ENCODE data around the gene ITGAL.
"Not testable (repeated sequence)": the region's sequence is repeated elsewhere in the genome, so short reads cannot be mapped to it uniquely, and the experiment has no call there.

The ITGAL gene

GRCh38 chr16:30491744-30492308, 19.3 kb downstream of the ITGAL start:
- DNase-seq (ENCODE audit: low read depth), result peak; percentile 16

- no peak for DNase-seq (ENCODE audit: low read depth)
Measured at GRCh38 chr16:30493941-30494488, 21.5 kb downstream of the ITGAL start.

- no peak for DNase-seq (ENCODE audit: low read depth)
Measured at GRCh38 chr16:30494709-30495108, 22.2 kb downstream of the ITGAL start.

DNA sequence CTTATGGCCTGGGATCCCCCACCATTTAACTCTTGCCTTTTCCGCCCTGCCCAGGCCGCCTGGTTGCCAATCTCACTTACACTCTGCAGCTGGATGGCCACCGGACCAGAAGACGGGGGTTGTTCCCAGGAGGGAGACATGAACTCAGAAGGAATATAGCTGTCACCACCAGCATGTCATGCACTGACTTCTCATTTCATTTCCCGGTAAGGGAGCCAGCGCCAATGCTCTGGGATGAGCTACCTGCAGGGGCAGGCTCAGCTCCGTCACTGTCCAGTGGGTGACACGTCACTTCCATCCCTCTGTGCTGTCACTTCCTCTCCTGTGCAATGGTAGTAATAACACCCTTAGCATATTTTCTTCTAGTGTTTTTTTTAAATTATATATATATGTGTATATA, 26.7 kb downstream of the ITGAL start:
- DNase-seq (ENCODE audit: low read depth), result no peak

DNA sequence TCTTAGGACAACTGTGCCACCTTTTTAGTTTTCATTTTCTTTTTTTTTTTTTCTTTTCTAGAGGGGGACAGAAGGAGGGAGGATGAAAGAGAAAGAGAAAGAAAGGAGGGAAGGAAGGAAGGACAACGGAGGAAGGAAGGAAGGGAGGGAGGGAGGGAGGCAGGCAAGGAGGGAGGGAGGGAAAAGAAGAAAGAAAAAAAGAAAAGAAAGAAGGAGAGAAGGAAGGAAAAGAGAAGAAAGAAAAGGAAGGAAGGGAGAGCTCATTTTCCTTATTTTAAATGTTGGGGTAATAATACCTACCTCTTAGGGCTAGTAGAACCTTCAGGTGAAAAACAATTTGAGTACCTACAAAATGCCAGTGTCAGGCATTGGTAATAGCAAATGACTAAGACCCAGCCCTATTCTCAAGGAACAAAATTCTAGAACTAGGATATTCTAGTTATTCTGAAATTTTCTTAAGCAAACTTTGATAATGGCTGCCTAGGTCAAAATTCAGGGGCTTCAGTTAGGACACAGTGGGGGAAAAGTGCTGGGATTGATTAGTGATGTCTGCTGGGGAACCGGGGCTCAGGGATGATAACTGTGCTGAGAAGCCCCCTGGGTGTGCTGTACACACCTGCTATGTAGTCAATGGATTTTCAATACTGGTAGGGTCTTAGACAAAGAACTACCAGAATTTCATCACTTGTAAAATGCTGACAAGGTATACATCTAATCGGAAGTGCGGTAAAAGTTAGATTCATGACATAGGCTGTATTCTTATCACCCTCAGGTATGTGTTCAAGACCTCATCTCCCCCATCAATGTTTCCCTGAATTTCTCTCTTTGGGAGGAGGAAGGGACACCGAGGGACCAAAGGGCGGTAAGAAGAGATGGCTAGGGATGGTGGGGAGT, 31.1 kb downstream of the ITGAL start:
- no peak for DNase-seq (ENCODE audit: low read depth)

- DNase-seq (ENCODE audit: low read depth), result no peak
Measured at GRCh38 chr16:30509081-30509765, 36.7 kb downstream of the ITGAL start.

- no peak for DNase-seq (ENCODE audit: low read depth)
Measured at GRCh38 chr16:30510376-30510938, 37.9 kb downstream of the ITGAL start.

- DNase-seq (ENCODE audit: low read depth), result no peak
Measured at GRCh38 chr16:30511509-30511908, 39.0 kb downstream of the ITGAL start.

DNA sequence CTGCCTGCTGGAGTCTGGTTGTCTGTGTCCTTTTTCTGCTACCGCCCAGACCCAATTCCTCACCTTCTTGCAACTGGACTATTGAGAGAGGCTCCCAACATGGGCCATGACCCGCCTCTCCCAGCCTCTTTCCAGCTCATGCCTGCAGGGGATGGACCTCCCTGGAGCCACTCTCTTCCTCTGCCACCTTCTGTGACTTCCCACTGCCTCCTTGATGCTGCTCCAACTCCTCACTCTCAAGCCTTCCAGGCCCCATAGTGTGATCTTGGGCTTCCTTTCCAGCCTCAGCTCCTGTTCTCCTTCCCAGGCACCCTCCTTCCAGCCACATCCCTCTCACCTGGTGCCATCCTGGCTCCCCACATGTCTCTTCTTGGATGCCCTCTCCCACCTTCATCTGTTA, 42.7 kb downstream of the ITGAL start:
- DNase-seq (ENCODE audit: low read depth), result no peak

DNA sequence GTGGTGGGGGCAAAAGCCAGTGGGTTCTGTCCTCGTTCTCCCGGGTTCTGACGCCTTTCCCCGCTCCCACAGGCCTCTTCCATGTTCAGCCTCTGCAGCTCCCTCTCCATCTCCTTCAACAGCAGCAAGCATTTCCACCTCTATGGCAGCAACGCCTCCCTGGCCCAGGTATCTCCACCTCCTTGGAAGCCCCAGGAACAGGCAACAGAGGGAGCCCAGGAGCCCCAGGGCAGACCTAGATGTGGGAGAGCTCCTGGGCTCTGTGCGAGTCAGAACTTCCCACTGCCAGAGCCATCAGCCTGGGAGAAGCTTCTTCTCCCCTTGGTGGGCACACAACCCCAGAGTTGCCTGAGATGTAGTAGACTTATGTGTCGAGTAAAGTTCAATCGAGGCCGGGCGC, 46.0 kb downstream of the ITGAL start:
- no peak for DNase-seq (ENCODE audit: low read depth)

GRCh38 chr16:30519120-30520049, 46.8 kb downstream of the ITGAL start:
- no peak for DNase-seq (ENCODE audit: low read depth)

DNA sequence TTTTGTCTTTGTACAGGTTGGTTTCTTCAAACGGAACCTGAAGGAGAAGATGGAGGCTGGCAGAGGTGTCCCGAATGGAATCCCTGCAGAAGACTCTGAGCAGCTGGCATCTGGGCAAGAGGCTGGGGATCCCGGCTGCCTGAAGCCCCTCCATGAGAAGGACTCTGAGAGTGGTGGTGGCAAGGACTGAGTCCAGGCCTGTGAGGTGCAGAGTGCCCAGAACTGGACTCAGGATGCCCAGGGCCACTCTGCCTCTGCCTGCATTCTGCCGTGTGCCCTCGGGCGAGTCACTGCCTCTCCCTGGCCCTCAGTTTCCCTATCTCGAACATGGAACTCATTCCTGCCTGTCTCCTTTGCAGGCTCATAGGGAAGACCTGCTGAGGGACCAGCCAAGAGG, 48.9 kb downstream of the ITGAL start:
- no peak for DNase-seq (ENCODE audit: low read depth)

DNA sequence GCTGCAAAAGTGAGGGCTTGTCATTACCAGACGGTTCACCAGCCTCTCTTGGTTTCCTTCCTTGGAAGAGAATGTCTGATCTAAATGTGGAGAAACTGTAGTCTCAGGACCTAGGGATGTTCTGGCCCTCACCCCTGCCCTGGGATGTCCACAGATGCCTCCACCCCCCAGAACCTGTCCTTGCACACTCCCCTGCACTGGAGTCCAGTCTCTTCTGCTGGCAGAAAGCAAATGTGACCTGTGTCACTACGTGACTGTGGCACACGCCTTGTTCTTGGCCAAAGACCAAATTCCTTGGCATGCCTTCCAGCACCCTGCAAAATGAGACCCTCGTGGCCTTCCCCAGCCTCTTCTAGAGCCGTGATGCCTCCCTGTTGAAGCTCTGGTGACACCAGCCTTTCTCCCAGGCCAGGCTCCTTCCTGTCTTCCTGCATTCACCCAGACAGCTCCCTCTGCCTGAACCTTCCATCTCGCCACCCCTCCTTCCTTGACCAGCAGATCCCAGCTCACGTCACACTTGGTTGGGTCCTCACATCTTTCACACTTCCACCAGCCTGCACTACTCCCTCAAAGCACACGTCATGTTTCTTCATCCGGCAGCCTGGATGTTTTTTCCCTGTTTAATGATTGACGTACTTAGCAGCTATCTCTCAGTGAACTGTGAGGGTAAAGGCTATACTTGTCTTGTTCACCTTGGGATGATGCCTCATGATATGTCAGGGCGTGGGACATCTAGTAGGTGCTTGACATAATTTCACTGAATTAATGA, 49.5 kb downstream of the ITGAL start:
- DNase-seq (ENCODE audit: low read depth), result no peak

GRCh38 chr16:30522702-30523463, 50.3 kb downstream of the ITGAL start:
- DNase-seq (ENCODE audit: low read depth), result not testable (repeated sequence)

DNA sequence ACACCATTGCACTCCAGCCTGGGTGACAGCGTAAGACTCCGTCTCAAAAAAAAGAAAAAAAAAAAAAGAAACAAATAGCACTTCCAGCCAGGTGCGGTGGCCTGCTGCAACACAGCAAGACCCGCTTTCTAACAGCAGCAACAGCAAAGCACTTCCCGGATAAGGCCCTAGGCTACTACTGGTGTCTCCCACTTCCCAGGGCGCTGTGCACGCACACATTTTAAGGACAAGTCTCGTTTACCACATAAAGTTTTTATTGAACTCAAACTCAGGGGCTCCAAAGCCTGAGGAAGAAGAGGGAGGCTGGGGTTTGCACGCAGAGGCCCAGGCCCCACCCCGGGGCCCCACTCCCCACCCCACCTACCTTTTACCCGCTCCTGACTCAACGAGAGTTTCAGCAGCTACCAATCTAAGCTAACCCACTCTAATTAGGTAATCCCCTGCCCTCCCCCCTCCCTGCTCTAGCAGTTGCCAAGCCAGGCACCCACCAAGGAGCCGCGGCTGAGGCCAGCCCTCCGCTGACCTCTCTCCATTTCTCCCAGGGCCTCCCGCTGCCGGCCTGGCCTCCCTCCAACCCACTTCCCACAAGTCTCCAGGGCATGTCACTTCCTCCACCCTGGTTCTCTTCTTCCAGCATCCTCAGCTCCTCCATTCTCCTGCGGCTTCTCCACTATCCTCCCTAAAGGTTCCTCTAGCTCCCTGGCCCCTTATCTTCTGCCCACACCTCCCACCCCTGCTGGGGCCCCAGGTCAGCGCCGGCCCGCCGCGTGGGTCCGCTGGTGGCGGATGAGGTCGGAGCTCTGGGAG, 51.4 kb downstream of the ITGAL start:
- no peak for DNase-seq (ENCODE audit: low read depth)

DNA sequence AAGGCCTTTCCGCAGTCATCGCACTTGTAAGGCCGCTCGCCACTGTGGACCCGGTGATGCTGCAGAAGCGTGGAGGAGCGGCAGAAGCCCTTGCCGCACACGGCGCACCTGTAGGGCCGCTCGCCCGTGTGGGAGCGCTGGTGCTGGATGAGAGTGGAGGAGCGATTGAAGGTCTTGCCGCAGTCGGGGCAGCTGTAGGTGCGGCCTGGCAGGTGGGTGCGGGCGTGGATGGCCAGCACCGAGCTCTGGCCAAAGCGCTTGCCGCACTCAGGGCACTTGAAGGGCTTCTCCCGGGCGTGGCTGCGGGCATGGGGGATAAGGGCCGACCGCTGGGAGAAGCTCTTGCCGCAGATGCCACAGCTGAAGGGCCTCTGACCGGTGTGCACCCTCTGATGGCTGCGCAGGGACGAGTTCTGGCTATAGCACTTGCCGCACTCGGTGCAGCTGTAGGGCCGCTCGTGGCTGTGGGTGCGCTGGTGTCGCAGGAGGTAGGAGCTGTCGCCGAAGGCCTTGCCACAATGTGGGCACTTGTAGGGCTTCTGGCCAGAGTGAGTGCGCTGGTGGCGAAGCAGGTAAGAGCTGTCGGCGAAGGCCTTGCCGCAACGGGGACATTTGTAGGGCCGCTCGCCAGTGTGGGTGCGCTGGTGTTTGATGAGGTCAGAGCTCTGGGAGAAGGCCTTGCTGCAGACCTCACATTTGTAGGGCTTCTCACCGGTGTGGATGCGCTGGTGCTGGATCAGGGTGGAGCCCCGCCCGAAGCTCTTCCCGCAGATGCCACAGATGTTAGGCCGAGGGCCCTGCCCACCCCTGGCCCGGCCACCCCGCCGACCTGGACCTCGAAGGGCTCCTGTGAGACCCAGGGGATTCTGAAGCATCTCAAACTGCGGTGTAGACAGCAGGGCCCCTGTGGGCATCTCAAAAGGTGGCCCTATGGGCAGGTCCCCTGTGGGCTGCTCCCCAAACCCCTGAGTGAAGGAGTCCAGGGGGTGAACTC, 52.3 kb downstream of the ITGAL start:
- no peak for DNase-seq (ENCODE audit: low read depth)

DNA sequence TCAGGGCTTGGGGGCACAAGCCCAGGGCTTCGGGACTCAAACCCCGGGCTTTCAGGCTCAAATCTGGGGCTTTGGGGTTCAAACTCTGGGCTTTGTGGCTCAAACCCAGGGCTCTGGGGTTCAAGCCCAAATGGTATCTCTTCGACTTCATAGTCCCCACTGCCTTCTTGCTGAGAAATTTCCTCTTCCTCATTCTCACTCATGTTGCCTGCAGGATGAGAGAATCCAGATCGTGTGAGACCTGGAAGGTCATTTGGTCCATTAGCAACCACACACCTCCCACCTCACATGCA, 53.2 kb downstream of the ITGAL start:
- DNase-seq (ENCODE audit: low read depth), result no peak
